ENCODE data around the gene GPR143.

DNA sequence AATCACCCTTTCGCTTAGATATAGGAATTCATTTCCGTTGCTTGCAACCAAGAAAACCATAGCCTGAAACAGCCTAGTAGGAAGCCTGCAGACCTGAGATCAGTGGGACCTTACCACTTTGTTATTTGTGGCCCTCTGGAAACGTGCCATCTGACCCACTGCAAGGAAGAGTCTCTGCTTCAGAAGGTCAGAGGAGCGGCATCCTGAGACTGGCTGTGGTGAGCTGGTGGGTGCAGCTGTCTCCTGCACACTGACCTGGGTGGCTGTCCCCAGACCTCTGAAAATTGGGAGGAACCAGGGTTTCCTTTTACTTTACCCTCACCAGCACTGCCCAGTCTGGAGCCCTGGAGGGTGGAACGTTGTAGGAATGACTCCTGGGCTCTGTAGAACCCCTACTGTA, 38.8 kb upstream of the GPR143 start:
- no peak for TF ChIP-seq EZH2 (IDR thresholded peaks at IDR 0.05; ENCODE audit: borderline replicate concordance)
- TF ChIP-seq, protein P1, sequence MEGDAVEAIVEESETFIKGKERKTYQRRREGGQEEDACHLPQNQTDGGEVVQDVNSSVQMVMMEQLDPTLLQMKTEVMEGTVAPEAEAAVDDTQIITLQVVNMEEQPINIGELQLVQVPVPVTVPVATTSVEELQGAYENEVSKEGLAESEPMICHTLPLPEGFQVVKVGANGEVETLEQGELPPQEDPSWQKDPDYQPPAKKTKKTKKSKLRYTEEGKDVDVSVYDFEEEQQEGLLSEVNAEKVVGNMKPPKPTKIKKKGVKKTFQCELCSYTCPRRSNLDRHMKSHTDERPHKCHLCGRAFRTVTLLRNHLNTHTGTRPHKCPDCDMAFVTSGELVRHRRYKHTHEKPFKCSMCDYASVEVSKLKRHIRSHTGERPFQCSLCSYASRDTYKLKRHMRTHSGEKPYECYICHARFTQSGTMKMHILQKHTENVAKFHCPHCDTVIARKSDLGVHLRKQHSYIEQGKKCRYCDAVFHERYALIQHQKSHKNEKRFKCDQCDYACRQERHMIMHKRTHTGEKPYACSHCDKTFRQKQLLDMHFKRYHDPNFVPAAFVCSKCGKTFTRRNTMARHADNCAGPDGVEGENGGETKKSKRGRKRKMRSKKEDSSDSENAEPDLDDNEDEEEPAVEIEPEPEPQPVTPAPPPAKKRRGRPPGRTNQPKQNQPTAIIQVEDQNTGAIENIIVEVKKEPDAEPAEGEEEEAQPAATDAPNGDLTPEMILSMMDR (IDR thresholded peaks at IDR 0.05; ENCODE audit: poor library complexity) = no peak

Data from hepatocyte (in vitro differentiated cells).